ENCODE results near the gene CAMK2D. TPM values are rescaled to one million over a fixed set of nuclear protein-coding genes. Genes with fewer than 3 reads are reported as not detected.

CAMK2D gene
- total and polyA plus RNA-seq, 2 experiments from 2014 or later: 4.9 to 14.6 TPM

GRCh38 chr4:113540859-113541258 lies 220.7 kb downstream of the CAMK2D start (continued):
- no peak for TF ChIP-seq ZNF462 (CRISPR knock-in tag; IDR thresholded peaks at IDR 0.05)
- no peak for TF ChIP-seq ZNF114 (CRISPR knock-in tag; IDR thresholded peaks at IDR 0.05)
- TF ChIP-seq CREB1 (CRISPR knock-in tag; IDR thresholded peaks at IDR 0.05; ENCODE audit: low read depth): no peak
- TF ChIP-seq NANOG (IDR thresholded peaks at IDR 0.05; ENCODE audit: borderline replicate concordance): no peak

GRCh38 chr4:113539408-113539807 lies 222.1 kb downstream of the CAMK2D start:
- H3K27me3 Mint-ChIP-seq (ENCODE audit: insufficient read depth, low read depth, poor library complexity): no peaks in the 10 kb centered on the region
- no peaks in the 10 kb centered on the region for H3K36me3 ChIP-seq (ENCODE audit: insufficient read depth)
- H3K27ac ChIP-seq (ENCODE audit: low read depth): no peak overlapping the region
- no peak overlapping the region for H3K4me3 Mint-ChIP-seq
- H3K79me2 ChIP-seq (replicated peaks; ENCODE audit: insufficient read depth): no peaks in the 10 kb centered on the region
- no peak overlapping the region for H3K27ac Mint-ChIP-seq
- no peaks in the 10 kb centered on the region for H3K27me3 ChIP-seq (ENCODE audit: insufficient read depth)
- H3K9me2 ChIP-seq (ENCODE audit: insufficient read depth): no peaks in the 10 kb centered on the region
- no peaks in the 10 kb centered on the region; the same call in 1 of the 3 replicates for H3K4me1 Mint-ChIP-seq
- H3K4me2 ChIP-seq: no peak overlapping the region
- no peak overlapping the region for H2AFZ ChIP-seq
- H3K36me3 Mint-ChIP-seq (ENCODE audit: low read depth): no peaks in the 10 kb centered on the region
- H3K4me3 ChIP-seq: no peak overlapping the region
- H3K4me1 ChIP-seq (ENCODE audit: insufficient read depth): no peaks in the 10 kb centered on the region
- no peaks in the 10 kb centered on the region for H3K9me3 Mint-ChIP-seq
- H4K20me1 ChIP-seq (replicated peaks; ENCODE audit: insufficient read depth): no peaks in the 10 kb centered on the region
- DNase-seq (ENCODE audit: low spot score): no peak
- no peaks in the 10 kb centered on the region for H3F3A ChIP-seq (replicated peaks; ENCODE audit: low read depth)
- ATAC-seq: no peak
- TF ChIP-seq REST (IDR thresholded peaks at IDR 0.05; ENCODE audit: unreplicated experiment) (no peak), ZNF331 (CRISPR knock-in tag; IDR thresholded peaks at IDR 0.05; ENCODE audit: low read depth) (no peak), EZH2 (IDR thresholded peaks at IDR 0.05; ENCODE audit: low read depth, unreplicated experiment) (no peak), CTCF (conservative IDR thresholded peaks at IDR 0.05; ENCODE audit: low read depth in 2 of 2) (no peak), STAT1 (IDR thresholded peaks at IDR 0.05; ENCODE audit: unreplicated experiment) (no peak), POLR2AphosphoS5 (IDR thresholded peaks at IDR 0.05; ENCODE audit: low read depth) (no peak), ETS1 (IDR thresholded peaks at IDR 0.05) (no peak), JUNB (IDR thresholded peaks at IDR 0.05; ENCODE audit: unreplicated experiment) (no peak), NANOG (IDR thresholded peaks at IDR 0.05; ENCODE audit: borderline replicate concordance) (no peak), EZH2phosphoT487 (IDR thresholded peaks at IDR 0.05; ENCODE audit: unreplicated experiment) (no peak), ZNF114 (CRISPR knock-in tag; IDR thresholded peaks at IDR 0.05) (no peak)
